Measurements from ENCODE around the gene GSTA5.
"Not testable (repeated sequence)": the region's sequence is repeated elsewhere in the genome, so short reads cannot be mapped to it uniquely, and the experiment has no call there.

- TF ChIP-seq CHD2 (IDR thresholded peaks at IDR 0.05; ENCODE audit: low read length, partially characterized antibody); EP300 (IDR thresholded peaks at IDR 0.05); CTCF (IDR thresholded peaks at IDR 0.05); HDAC2 (IDR thresholded peaks at IDR 0.05); POLR2A (IDR thresholded peaks at IDR 0.05; ENCODE audit: low read length); RAD21 (conservative IDR thresholded peaks at IDR 0.05 in 1 of 2, IDR thresholded peaks at IDR 0.05 in 1 of 2): not testable (repeated sequence)
Measured at GRCh38 chr6:52828621-52829020, 12.0 kb downstream of the GSTA5 start.
